Heart left ventricle (tissue), 13 donors: ENCODE measurements around the gene STK32C.

Experiments used
- POLR2A ChIP-seq, 2 donors: fragments of 450-650 bp; IDR thresholded peaks; one replicate each; pipeline ENCODE4 v1.6.1; 2017; ENCODE audit warnings: antibody characterized with exemption in 2 of 2, mild to moderate bottlenecking in 2 of 2, moderate library complexity in 2 of 2
- TF ChIP-seq, protein P1 (sequence below), 12 donors: fragments of 200-600 bp; sonication (generic) in 4 of 12; IDR thresholded peaks; one replicate each; pipeline versions ENCODE4 v1.5.0 to v1.8.0; 2018 to 2022; ENCODE audit warnings: antibody characterized with exemption in 12 of 12, mild to moderate bottlenecking in 5 of 12
- donor health status: ischemic (EF 13 %, LVEDD 7.1; RV severe dilation, severe dysfunction).
- donor health status: DM: no; HTN: yes; CAD: no.
- donor health status: DM: no; HTN: no; CAD: no.
- donor health status: ischemic (EF 25% LVEDD 6.9; RV normal size, moderate dysfunction).
- donor health status: ischemic (EF 25% LVEDD 5.7; RV mildly dilated, moderate dysfunction).
- donor health status: ischemic (EF 35%, LVEDD 5.7; RV mildly dilated, moderate dysfunction).
- donor health status: nonischemic (EF 11% LVEDD 7.7; RV severe dilation, severe dysfunction).
- donor health status: DM: yes; HTN: yes; CAD: no.
- donor health status: PGD.
- donor health status: ischemic (EF 29% LVEDD 5.4; RV normal size, mild dysfunction).
- donor health status: nonischemic (EF 23%, LVEDD 6.1; RV moderate dilation, normal function).

DNA sequence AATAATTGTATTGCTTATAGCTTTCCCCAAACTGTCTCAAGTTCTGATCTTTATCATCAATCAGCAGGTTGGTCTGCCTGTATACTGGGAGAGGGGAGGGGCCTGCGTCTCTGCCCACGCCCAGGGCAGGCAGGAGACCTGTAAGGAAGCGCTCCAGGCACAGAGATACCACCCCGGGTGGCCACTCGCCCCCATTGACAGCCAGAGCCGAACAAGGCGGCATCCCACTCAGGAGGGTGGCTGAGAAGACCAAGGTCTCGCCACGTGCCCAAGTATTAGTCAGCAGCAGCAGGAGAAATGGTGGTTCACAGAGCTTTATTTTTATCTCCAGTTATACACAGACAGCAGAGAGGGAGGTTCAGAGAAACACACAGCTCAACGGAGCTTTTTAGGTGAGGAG is 7.2 kb downstream of the STK32C start:
- no peak for TF ChIP-seq POLR2A (IDR thresholded peaks at IDR 0.05)
- TF ChIP-seq, protein P1, sequence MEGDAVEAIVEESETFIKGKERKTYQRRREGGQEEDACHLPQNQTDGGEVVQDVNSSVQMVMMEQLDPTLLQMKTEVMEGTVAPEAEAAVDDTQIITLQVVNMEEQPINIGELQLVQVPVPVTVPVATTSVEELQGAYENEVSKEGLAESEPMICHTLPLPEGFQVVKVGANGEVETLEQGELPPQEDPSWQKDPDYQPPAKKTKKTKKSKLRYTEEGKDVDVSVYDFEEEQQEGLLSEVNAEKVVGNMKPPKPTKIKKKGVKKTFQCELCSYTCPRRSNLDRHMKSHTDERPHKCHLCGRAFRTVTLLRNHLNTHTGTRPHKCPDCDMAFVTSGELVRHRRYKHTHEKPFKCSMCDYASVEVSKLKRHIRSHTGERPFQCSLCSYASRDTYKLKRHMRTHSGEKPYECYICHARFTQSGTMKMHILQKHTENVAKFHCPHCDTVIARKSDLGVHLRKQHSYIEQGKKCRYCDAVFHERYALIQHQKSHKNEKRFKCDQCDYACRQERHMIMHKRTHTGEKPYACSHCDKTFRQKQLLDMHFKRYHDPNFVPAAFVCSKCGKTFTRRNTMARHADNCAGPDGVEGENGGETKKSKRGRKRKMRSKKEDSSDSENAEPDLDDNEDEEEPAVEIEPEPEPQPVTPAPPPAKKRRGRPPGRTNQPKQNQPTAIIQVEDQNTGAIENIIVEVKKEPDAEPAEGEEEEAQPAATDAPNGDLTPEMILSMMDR (IDR thresholded peaks at IDR 0.05) = no peak
